GM18507 (cell line): ENCODE results near the gene WIPF2.

Source experiments
- DNase-seq: peaks from one replicate; pipeline ENCODE4 v3.0.0; 2011; ENCODE audit warnings: low read depth; ENCODE audit not compliant: insufficient read length; ENCODE audit errors: extremely low spot score
- FAIRE-seq: peaks from 2 replicates; lab custom pipeline; 2011; peaks lifted over from hg19 to GRCh38; lab: Jason Lieb, UNC

The WIPF2 gene, protein sequence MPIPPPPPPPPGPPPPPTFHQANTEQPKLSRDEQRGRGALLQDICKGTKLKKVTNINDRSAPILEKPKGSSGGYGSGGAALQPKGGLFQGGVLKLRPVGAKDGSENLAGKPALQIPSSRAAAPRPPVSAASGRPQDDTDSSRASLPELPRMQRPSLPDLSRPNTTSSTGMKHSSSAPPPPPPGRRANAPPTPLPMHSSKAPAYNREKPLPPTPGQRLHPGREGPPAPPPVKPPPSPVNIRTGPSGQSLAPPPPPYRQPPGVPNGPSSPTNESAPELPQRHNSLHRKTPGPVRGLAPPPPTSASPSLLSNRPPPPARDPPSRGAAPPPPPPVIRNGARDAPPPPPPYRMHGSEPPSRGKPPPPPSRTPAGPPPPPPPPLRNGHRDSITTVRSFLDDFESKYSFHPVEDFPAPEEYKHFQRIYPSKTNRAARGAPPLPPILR

DNA sequence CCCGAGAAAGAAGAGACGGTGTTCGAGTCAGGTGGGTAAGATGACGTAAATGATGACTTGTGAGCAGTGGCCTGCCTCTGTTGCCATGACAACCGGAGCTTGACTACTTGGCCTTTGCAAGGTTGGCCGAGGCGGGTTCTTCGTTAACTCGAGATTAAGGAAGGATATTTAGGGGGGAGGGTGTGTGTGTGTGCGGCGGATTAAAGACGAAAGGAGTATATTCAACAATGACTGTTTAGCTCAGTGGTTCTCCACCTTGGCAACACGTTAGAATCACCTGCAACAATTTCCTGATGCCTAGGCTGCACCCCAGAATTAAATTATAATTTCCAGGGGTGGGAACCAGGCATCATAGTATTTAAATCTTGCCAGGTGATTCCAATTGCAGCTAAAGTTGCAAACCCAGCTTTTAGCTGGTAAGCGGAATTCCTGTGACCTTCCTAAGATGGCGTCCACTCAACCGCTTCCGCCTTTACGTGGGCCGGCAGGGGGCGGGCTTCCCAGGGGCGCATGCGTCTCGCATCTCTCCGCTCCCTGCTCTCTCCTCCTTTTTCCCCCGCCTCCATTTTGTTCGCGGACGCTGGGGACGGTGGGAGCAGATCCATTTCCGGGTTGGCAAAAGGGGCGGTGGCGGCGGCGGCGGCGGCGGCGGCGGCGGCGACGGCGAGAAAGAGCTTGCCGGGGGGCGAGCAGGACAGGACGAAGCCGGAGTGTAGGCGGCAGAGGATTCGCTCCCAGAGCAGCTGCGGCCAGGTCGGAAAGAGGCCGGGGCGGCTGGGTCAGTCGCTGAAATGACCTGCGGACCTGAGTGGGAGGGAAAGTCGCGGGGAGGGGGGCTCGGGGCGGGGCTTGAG is at the start of gene WIPF2:
Gene WIPF2 (plus strand): TSS at position 565 of the 854 bp plus-strand sequence. CDS start 37,156 bp downstream, outside the sequence.
- peak; percentile 95 for DNase-seq
- FAIRE-seq = peak; percentile 92

DNA sequence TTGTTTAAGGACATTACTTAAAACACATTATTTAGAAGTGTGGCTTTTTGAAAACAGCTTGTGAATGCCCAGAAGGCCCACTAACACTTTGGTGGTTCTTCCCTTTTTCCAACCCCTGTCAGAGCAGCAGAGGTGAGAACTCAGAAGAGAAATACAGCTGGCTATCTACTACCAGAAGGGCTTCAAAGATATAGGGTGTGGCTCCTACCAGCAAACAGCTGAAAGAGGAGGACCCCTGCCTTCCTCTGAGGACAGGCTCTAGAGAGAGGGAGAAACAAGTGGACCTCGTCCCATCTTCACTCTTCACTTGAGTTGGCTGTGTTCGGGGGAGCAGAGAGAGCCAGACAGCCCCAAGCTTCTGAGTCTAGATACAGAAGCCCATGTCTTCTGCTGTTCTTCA is 48.8 kb upstream of the WIPF2 start:
- DNase-seq (no peak), FAIRE-seq (no peak)

DNA sequence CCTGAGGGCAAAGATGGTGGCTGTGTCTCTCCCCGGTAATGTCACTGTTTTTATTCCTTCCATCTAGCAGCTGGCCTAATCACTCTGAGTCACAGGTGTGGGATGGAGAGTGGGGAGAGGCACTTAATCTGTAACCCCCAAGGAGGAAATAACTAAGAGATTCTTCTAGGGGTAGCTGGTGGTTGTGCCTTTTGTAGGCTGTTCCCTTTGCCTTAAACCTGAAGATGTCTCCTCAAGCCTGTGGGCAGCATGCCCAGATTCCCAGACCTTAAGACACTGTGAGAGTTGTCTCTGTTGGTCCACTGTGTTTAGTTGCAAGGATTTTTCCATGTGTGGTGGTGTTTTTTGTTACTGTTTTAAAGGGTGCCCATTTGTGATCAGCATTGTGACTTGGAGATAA is 47.4 kb upstream of the WIPF2 start:
- FAIRE-seq (no peak), DNase-seq (no peak)

DNA sequence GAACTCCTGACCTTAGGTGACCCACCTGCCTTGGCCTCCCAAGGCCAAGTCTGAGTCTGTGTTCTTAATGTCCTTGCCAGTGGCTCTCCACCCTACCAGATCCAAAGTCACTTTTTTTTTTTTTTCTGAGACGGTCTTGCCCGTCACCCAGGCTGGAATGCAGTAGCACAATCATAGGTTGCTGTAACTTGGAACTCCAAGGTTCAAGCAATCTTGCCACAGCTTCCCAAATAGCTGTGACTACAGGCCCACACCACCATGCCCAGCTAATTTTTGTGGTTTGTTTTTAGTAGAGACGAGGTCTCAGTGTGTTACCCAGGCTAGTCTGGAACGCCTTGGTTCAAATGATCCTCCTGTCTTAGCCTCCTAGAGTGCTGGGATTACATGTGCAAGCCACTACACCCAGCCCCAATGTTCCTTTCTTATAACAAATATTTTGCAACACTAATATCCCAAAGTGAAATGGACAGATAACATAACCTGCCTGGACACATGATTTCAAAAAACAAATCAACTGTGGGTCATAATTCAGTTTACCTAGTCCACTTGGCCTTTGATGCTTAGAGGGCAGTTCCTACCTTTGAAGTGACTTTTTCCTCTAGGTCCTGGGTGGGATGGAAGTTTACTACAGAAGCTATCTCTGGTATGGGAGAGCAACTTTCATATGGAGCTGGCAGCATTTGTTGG is 45.9 kb upstream of the WIPF2 start:
- DNase-seq (no peak), FAIRE-seq (no peak)

DNA sequence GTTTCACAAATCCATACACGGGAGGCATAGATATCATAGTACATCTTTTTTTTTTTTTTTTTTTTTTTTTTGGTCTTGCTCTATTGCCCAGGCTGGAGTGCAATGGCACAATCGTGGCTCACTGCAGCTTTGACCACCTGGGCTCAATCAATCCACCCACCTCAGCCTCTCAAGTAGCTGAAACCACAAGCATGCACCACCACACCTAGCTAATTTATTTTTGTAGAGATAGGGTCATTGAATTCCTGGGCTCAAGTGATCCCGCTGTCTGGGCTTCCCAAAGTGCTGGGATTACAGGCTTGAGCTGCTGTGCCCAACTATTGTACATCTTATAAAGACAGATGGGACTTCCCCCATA is 45.3 kb upstream of the WIPF2 start:
- DNase-seq (no peak), FAIRE-seq (no peak)

DNA sequence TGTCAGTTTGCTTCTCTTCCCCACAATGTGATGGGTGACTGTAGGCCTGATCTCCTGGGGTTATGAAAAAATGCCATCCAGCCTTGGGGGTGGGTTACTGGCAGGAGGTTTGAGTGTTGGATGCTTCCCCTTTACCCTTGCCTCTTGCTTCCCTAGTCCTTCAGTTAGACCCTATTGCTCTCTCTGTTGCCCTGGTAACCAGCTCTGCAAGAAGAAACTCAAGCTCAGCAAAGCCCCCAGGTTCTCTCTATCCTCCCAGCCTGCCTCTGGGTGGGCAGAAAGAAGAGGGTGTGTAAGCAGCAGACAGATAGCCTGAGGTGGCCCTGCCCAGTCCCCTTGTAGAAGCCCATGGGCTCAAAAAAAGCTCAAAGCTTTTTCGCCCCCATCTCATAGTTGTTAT is 44.6 kb upstream of the WIPF2 start:
- no peak for FAIRE-seq
- DNase-seq = no peak

DNA sequence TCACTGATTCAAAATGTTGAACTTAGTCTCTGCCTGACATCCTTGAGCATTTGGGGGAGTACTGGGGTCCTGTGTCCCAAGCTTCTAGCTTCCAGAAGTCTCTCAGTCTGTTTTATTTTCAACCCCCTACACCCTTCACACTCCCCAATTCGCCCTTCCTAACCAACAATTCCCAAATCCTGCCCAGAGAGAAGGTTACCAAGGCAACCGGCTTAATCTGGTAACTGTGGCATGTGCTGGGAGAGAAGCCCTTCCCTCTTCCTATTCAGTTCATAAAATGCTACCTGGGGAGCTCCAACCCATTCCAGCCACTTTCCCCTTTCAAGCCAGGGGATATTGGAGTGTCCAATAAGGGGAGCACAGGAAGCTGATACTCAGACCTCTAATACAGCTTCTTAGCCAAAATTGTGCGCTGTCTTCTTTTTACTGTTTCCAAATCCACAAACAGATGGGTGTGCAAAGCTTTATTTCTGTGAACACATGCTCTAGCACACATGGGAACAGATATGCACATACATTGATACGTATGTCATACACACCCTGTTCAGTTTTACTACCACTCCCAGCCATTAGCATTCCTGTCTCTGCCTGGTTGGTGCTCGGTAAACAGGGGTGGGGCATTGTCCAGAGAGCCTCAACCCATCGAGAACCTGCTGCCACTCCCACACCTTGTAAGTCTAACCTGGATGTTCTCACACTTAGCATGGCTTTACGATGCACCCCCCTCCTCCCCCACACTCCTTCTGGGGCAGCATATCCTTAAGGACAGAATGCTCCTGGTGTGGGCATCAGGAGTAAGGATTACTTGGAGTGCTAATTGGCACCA is 43.0 kb upstream of the WIPF2 start:
- FAIRE-seq = no peak
- no peak for DNase-seq

DNA sequence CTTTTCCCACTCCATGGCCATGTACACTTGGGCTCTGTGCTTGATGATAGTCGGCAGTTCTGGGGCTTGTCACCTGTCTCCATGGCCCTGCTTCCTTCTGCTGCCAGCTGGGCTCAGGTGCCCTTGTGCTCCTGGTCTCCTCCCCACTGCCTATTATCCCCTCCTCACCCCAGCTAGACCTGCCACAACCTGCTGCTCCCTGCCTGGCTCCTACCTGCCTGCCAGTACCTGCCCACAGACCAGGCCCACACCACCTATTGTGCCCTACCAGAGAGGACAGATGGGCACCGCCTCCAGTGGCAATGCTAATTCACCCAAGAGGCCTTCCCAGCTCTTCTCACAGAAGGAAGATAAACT is 42.4 kb upstream of the WIPF2 start:
- no peak for DNase-seq

DNA sequence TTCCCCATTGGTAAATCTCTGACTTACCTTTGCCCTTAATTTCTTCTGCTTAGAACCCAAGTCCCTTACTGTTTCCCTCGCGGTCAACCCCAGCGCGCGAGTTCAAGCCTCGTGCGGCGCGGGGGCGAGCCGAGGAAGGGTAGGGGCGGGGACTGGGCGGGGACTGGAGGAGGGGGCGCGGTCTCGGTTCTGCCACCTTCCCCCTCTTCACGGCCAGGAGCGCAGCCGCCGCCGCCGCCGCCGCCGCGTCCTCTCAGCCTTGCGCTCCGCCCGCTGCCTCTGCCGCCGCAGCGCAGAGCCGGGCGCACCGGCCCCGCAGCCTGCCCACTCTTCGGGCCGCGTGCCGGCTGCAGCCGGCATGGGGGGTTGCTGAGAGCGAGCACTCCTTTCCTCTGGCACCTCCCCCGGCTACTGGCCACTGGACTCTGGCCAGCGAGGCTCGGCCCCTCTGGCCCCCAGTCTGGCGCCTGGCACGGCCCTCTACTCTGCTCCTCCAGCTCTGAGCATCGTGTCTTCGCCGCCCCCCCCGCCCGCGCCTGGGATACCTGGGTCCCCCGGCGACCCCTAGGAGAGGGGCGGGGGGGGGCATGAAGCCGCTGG is 41.7 kb upstream of the WIPF2 start, which contains the start of gene RAPGEFL1:
Gene RAPGEFL1 (plus strand): TSS at position 196 of the 600 bp plus-strand sequence. CDS start 392 bp downstream, at position 588.
- peak; percentile 81 for DNase-seq
- FAIRE-seq = peak; percentile 86

More for the DNA sequence above, 42.4 kb upstream of the WIPF2 start:
- FAIRE-seq = peak; percentile 5

DNA sequence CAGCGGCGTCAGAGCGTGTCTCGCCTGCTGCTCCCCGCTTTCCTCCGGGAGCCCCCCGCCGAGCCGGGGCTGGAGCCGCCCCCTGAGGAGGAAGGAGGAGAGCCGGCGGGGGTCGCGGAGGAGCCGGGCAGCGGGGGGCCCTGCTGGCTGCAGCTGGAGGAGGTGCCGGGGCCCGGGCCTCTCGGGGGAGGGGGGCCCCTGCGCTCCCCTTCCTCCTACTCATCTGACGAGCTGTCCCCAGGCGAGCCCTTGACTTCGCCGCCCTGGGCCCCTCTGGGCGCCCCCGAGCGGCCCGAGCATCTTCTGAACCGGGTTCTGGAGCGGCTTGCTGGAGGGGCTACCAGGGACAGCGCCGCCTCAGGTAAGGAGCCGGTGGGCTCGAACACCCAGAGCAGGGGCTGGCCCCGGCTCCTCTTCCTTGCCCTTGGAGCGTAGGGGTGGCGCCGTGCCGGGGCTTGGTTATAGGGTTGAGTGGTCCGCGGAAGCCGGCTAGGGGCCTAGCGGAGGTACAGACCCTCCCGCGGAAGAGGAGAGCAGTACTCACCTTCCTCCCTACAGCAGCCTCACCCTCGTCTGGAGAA is 41.0 kb upstream of the WIPF2 start:
- no peak for FAIRE-seq
- no peak for DNase-seq

DNA sequence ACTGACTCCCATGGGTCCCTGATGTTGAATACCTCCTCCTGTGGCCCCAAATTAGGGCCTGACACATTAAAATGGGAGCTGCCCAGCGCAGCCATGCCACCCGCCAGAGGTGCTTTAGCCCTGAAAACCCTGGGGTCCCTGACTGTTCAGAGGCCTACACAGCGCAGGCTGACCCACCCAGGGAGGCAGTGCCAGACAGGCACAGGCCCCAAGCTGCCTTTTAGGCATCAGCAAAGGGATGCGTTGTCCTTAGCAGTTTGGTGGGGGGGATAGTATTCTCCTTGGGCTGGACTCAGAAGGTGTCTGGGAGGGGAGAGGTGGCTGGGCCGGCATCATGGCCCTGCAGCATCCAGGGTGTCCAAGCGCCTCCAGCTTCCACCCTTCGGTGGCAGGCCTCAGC is 40.4 kb upstream of the WIPF2 start:
- FAIRE-seq (no peak), DNase-seq (no peak)

DNA sequence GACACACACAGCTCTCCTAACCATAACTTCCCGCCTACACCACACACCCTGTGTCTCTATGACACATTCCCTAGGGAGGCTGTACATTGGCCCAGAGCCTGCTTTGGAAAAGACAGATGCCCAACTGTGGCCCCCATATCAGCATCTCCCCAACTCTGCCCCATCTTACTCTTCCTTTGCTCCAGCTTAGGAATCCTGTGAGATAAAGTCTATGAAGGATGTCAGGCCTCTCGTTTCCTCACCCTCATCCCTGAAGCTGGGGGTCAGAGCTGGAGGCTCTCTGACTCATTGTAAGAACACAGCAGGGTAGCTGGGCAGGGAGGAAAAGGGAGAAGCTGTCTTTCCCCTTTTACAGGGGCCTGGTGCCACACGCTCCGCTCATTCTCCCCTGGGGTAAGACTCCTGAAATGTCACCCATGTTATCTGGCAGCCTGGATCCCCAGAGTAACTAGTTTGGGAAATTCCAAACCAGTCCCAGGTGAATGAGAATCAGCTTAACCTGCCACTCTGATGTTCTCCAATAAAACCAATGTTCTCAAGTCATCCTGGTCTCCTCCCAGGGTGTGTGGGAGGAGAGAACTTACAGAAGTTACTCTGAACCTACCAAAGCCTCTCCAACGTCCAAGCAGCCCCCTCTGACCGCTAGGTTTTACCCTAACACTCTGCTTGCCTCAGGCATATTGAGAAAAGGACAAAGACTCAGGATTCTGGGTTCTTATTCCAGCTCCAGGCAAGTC is 39.0 kb upstream of the WIPF2 start:
- no peak for DNase-seq

DNA sequence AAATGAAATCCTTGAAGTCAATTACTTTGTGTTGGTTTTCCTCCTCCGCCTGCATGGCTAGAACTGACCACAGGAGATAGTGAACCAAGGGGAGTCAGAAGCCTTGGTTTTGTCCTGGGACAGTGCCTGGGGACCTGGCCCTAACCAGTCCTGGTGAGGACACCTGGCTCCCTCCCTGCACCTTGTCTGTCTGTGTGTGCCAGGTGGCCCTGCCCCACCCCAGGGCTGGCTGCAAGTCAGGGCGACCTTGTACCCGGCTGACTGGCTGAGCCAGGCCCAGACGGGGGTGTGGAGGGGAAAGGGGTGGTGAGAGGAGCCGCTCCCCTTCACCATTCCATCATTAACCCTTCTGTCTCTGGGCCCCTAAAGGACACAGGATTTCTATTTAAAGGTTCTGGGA is 38.4 kb upstream of the WIPF2 start:
- FAIRE-seq = no peak
- DNase-seq = no peak

More for the DNA sequence above, 39.0 kb upstream of the WIPF2 start:
- no peak for FAIRE-seq

DNA sequence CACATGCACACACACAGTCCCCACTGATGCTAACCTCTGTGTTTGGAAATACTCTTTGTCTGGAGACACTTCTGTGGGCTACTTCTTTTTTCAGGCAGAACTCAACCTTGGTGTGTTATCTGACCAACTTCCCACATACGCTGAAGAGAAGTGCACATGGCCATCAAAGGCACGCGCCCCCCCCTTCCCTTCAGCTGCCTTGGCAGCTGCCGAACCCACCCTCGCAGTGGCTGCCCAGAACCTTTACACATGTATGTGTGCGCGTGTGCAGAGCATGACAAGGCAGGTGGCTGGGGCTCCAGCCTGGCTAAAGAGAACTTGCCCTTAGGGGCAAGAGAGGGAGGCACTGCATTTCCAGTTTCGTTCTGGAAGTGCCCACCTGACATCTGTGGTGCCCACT is 37.9 kb upstream of the WIPF2 start:
- DNase-seq = no peak
- no peak for FAIRE-seq

DNA sequence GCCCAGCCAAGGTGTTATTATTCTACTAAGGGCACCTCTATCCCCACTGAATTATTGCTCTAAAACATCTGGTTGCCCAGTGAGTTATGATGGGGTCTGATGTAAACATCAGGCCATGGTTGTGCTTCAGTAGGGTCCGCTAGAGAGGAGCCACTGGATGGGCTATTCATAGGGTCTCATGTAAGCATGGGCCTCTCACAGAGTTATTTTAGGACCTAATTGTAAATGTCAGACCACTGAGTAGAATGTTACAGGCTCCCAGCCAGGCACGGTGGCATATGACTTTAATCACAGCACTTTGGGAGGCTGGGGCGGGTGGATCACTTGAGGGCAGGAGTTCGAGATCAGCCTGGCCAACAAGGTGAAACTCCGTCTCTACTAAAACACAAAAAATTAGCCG is 36.5 kb upstream of the WIPF2 start:
- FAIRE-seq (no peak), DNase-seq (no peak)

DNA sequence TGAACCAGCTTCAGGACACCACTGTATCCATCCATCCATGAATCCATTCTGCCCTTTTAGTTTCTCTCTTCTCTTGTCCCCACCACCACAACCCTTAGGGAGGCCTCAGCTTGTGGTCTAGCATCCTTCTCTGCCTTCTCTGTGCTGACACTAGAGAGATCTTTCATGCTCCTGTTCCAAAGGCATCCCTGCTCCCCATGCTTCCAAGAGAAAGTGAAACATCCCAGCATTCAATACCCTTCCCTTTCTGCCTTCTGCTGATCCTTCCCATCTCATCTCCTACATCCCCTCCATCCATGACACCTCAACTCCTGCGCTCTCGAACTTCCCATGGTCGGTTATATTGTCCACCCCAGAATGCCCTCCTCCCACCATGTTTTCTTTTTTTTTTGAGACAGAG is 31.9 kb upstream of the WIPF2 start:
- FAIRE-seq (no peak), DNase-seq (no peak)

DNA sequence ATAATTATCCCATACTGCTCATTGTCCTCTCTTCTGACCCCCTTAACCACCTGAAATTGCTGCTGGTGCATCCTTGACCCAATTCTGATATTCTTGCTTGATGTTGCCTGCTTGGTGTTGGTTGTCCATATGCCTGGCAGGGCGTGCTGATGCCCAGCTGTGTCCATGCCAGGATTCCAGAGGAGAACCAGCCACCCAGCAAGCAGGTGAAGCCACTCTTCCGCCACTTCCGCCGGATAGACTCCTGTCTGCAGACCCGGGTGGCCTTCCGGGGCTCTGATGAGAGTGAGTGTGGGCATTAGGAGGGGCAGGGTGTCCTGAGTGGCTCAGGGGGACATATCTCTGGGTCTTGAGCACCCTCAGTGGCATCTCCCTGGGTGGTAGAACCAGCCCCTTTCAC is 30.4 kb upstream of the WIPF2 start:
- DNase-seq (no peak), FAIRE-seq (no peak)
